NCI-H1436 (cell line): ENCODE results near the gene SCUBE2.

Experiments used
- DNase-seq: peaks from one replicate; lab custom pipeline; 2025; lab: John Stamatoyannopoulos, UW

The SCUBE2 gene

GRCh38 chr11:9091044-9091922 lies at the start of gene SCUBE2:
TSS of gene SCUBE2 (minus strand) at chr11:9091599. CDS start at chr11:9091528, 71 bp downstream.
- no peak for DNase-seq

- no peak for DNase-seq
Measured at GRCh38 chr11:9141186-9141585, 49.8 kb upstream of the SCUBE2 start.

DNA sequence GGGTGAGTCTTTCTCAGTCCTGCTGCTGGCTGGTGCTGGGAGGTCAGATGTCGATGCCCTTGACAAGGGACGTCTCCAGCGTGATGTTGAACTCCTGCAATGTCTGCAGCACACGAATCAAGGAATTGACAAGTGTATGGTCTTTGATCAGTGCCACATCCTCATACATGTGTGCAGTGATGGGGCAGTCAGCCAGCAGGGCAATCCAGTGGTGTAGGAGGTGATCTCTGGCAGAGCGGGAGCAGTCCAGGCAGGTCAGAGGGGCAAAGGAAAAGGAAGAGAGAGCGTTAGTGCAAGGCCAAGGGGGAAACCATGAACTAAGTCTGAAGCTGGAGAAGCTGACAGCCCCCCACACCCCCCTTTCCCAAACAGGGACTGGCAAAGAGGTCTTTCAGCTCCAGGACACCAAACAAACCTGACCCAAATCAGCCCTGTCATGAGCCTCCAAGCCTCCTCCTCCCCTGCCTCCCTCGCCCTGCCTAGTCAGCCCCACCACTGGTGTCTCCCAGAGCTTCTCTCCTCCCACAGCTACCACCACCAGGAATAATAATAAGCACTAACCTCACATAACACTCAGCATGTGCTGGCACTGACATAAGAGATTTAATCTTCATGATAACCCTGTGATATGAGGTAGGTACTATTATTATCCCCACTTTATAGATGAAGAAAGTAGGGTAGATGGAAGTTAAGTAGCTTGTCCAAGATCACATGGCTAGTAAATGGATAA lies 48.4 kb upstream of the SCUBE2 start:
- no peak for DNase-seq

GRCh38 chr11:9138612-9139579 lies 47.5 kb upstream of the SCUBE2 start:
- DNase-seq, result peak; percentile 9

GRCh38 chr11:9138133-9138453 lies 46.7 kb upstream of the SCUBE2 start:
- DNase-seq, result no peak

GRCh38 chr11:9137293-9138132 lies 46.1 kb upstream of the SCUBE2 start:
- DNase-seq, result peak; percentile 70

- no peak for DNase-seq
Measured at GRCh38 chr11:9136741-9137140, 45.3 kb upstream of the SCUBE2 start.

GRCh38 chr11:9133956-9134355 lies 42.6 kb upstream of the SCUBE2 start:
- no peak for DNase-seq

GRCh38 chr11:9132203-9132878 lies 40.9 kb upstream of the SCUBE2 start:
- no peak for DNase-seq

- no peak for DNase-seq
Measured at GRCh38 chr11:9130297-9130696, 38.9 kb upstream of the SCUBE2 start.

- DNase-seq, result no peak
Measured at GRCh38 chr11:9126636-9127035, 35.2 kb upstream of the SCUBE2 start.

DNA sequence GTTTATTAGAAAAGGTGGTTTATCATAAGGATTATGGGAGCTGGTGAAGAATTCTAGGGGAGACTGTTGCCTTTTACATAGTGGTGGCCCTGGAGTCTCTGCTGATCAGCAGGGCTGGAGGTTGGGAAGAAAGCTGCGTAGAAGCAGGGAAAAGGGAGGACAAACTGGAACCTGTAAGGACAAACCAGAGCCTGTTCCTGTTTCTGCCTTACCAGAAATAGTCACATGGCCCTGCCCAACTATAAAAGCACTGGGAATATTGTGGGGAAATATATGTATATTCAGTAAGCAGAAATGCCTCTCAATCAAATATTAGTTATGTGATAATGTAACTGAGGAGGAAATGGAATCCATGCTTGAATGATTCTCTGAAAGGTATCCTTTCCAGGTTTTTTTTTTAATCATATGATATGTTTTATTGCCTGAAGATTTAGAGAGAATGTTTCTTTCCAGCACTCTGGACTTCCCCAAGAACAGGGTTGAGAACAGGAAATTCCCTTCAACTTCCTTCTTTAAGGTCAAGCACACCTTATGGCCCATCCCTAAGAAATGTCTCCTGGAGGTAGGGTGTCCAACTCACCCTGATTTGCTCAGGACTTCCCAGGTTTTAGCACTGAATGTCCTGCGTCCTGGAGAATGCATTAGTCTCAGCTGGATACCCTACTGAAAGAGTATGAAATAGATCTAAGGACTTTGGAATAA lies 33.9 kb upstream of the SCUBE2 start:
- DNase-seq, result no peak

GRCh38 chr11:9123595-9124304 lies 32.4 kb upstream of the SCUBE2 start:
- no peak for DNase-seq

- DNase-seq, result no peak
Measured at GRCh38 chr11:9121469-9121796, 30.0 kb upstream of the SCUBE2 start.

DNA sequence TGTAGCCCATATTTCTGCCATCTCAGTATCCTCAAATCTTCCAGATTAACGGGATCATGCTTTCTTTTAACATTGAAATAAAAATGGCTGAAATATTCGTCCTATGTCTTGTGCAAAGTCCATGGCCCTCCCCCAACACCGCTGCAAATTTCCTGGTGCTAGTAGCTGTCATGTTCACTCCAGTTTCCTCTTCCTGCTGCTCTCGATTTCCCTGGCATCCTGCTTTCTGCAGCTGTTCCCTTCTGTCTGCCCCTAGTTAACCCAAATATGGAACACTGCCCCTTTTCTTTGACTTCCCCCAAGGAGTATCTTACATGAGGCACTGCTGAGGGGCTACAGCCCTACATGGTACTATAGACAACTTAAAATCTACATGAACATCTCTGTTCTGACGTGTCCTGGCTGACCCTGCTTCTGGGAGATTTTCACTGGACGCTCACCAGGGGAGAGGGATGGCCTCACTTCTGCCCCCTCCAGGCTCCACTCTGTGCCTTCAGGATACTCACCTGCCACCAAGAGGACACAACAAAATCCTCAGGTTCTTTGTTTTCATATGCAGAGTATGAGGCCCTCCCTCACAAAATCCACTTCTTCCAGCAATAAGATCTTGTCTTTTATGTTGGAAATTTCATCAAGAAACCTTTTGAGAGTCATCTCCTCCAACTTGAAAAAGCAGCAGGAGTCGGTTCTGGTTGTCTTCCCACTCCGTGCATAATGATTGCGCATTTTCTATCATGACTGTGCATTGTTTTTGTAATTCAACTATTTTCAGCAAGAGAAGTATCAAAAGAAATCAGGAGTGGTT lies 29.5 kb upstream of the SCUBE2 start:
- no peak for DNase-seq

GRCh38 chr11:9118277-9118676 lies 26.9 kb upstream of the SCUBE2 start:
- no peak for DNase-seq

DNA sequence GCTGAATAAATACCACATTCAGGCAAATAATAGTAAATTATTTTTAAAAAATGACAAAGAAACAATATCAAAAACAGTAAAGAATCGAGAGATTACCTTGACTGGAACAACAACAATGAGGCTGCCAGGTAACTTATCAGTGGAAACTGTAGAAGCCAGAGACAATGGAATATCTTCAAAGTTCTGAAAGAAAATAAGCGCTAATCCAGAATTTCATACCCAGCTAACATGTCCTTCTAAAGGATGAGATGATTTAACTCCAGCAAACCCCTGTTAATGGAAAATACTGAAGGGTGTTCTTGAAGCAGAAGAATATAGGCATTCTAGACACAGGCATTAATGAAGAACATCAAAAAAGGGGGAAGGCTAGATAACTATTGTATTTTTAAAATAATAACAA lies 20.7 kb upstream of the SCUBE2 start:
- no peak for DNase-seq

GRCh38 chr11:9109858-9110731 lies 18.7 kb upstream of the SCUBE2 start:
- DNase-seq, result no peak
